ENCODE results near the gene RNF34.
A peak's percentile ranks its signal among the peaks of the same experiment; 100 is the strongest.

The RNF34 gene

GRCh38 chr12:121440768-121441167, 40.9 kb downstream of the RNF34 start:
- H3K9me3 ChIP-seq (ENCODE audit: insufficient read depth, low read depth, low read length): 0 out of 2 replicates have a peak, but pooled peaks cover 6% of the 10 kb centered on the region
- no peaks in the 10 kb centered on the region for H3K4me1 ChIP-seq (ENCODE audit: insufficient read depth, low read length)
- WGBS: 96% methylated on average over 15 of the region's 15 CpGs
- no peak overlapping the region for H3K27ac ChIP-seq (ENCODE audit: low read depth, low read length)
- peaks cover 89% of the 10 kb centered on the region for H3K36me3 ChIP-seq (ENCODE audit: insufficient read depth, low read length)
- H3K27me3 ChIP-seq (ENCODE audit: insufficient read depth, low read length): no peaks in the 10 kb centered on the region
- no peak overlapping the region for H3K4me3 ChIP-seq (ENCODE audit: low read length)
- H3K9ac ChIP-seq (ENCODE audit: low read depth, low read length): no peak overlapping the region

DNA sequence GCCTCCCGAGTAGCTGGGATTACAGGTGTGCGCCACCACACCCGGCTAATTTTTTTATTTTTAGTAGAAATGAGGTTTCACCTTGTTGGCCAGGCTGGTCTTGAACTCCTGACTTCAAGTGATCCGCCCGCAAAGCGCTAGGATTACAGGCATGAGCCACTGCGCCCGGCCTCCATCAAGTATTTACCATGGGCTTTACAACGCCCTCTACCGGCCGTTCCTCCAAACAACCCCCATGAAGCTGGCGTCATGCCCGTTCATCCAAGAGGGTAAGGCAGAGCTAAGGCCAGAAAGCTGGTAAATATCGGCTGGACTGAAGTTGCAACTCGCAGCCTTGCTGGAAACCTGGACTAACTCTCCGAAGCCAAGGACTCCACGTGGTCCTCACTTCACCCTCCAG, 41.6 kb downstream of the RNF34 start:
- Histone ChIP-seq H3K4me1 (ENCODE audit: insufficient read depth, low read length) (no peaks in the 10 kb centered on the region), H3K9ac (ENCODE audit: low read depth, low read length) (no peak overlapping the region), H3K27me3 (ENCODE audit: insufficient read depth, low read length) (no peaks in the 10 kb centered on the region), H3K36me3 (ENCODE audit: insufficient read depth, low read length) (peaks cover 87% of the 10 kb centered on the region), H3K9me3 (ENCODE audit: insufficient read depth, low read depth, low read length) (0 out of 2 replicates have a peak, but pooled peaks cover 6% of the 10 kb centered on the region), H3K4me3 (ENCODE audit: low read length) (no peak overlapping the region), H3K27ac (ENCODE audit: low read depth, low read length) (no peak overlapping the region)
- WGBS: 94% methylated on average over 17 of the region's 17 CpGs

- H3K4me1 ChIP-seq (ENCODE audit: insufficient read depth, low read length): no peaks in the 10 kb centered on the region
- H3K4me3 ChIP-seq (ENCODE audit: low read length): no peak overlapping the region
- H3K9me3 ChIP-seq (ENCODE audit: insufficient read depth, low read depth, low read length): no peaks in the 10 kb centered on the region
- peaks cover 85% of the 10 kb centered on the region for H3K36me3 ChIP-seq (ENCODE audit: insufficient read depth, low read length)
- no peak overlapping the region for H3K9ac ChIP-seq (ENCODE audit: low read depth, low read length)
- H3K27ac ChIP-seq (ENCODE audit: low read depth, low read length): no peak overlapping the region
- H3K27me3 ChIP-seq (ENCODE audit: insufficient read depth, low read length): no peaks in the 10 kb centered on the region
- WGBS: 96% methylated on average over 68 of the region's 68 CpGs
These were observed 42.4 kb downstream of the RNF34 start for GRCh38 chr12:121442028-121442948.

DNA sequence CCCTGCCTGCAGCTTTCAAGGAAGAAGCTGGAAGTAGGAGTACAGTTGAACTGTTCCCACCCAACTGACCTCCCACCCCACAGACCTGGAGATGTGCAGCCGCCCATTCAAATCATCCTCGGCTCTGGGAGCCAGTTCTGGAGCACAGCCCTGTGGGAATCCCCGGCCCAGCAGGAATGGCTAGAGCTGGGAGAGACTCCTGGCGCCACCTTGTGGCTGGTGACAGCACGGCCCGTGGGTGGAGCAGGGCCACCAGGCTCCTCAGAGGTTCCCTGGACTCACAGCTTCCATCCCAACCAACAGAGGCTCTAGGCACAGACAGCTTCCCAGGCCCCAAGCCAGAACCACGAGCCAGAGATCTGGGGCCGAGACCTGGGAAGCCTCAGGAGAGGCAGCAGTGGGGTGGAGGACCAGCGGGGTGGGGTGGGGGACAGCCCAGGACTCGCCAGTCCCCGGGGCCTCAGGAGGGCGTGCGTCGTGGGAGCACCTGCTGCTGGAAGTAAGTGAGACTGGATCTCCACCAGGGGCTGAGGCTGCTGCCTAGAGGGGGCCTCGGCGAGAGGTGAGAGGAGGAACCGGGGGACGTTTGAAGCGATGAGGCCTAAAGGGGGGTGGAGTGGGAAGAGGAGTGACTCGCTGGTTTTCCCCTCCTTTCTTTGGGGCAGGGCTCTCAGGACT, 43.4 kb downstream of the RNF34 start:
- H3K9ac ChIP-seq (ENCODE audit: low read depth, low read length): no peak overlapping the region
- no peak overlapping the region for H3K4me3 ChIP-seq (ENCODE audit: low read length)
- H3K36me3 ChIP-seq (ENCODE audit: insufficient read depth, low read length): peaks cover 81% of the 10 kb centered on the region
- peak overlapping the region; percentile 16; the same call in 1 of the 2 replicates for H3K27ac ChIP-seq (ENCODE audit: low read depth, low read length)
- H3K9me3 ChIP-seq (ENCODE audit: insufficient read depth, low read depth, low read length): no peaks in the 10 kb centered on the region
- no peaks in the 10 kb centered on the region for H3K27me3 ChIP-seq (ENCODE audit: insufficient read depth, low read length)
- 63% methylated on average over 20 of the region's 20 CpGs for WGBS
- H3K4me1 ChIP-seq (ENCODE audit: insufficient read depth, low read length): no peaks in the 10 kb centered on the region

- H3K27ac ChIP-seq (ENCODE audit: low read depth, low read length): no peak overlapping the region
- no peak overlapping the region for H3K9ac ChIP-seq (ENCODE audit: low read depth, low read length)
- H3K4me1 ChIP-seq (ENCODE audit: insufficient read depth, low read length): no peaks in the 10 kb centered on the region
- no peaks in the 10 kb centered on the region for H3K27me3 ChIP-seq (ENCODE audit: insufficient read depth, low read length)
- WGBS: 91% methylated on average over 45 of the region's 45 CpGs
- H3K9me3 ChIP-seq (ENCODE audit: insufficient read depth, low read depth, low read length): no peaks in the 10 kb centered on the region
- H3K4me3 ChIP-seq (ENCODE audit: low read length): no peak overlapping the region
- peaks cover 79% of the 10 kb centered on the region for H3K36me3 ChIP-seq (ENCODE audit: insufficient read depth, low read length)
These were observed 44.3 kb downstream of the RNF34 start for GRCh38 chr12:121443911-121444841.

GRCh38 chr12:121444842-121445202, 44.9 kb downstream of the RNF34 start:
- no peak overlapping the region for H3K27ac ChIP-seq (ENCODE audit: low read depth, low read length)
- no peak overlapping the region for H3K9ac ChIP-seq (ENCODE audit: low read depth, low read length)
- no peaks in the 10 kb centered on the region for H3K27me3 ChIP-seq (ENCODE audit: insufficient read depth, low read length)
- 96% methylated on average over 4 of the region's 4 CpGs for WGBS
- H3K9me3 ChIP-seq (ENCODE audit: insufficient read depth, low read depth, low read length): no peaks in the 10 kb centered on the region
- peaks cover 78% of the 10 kb centered on the region for H3K36me3 ChIP-seq (ENCODE audit: insufficient read depth, low read length)
- no peaks in the 10 kb centered on the region for H3K4me1 ChIP-seq (ENCODE audit: insufficient read depth, low read length)
- no peak overlapping the region for H3K4me3 ChIP-seq (ENCODE audit: low read length)

- no peaks in the 10 kb centered on the region for H3K27me3 ChIP-seq (ENCODE audit: insufficient read depth, low read length)
- H3K27ac ChIP-seq (ENCODE audit: low read depth, low read length): no peak overlapping the region
- H3K36me3 ChIP-seq (ENCODE audit: insufficient read depth, low read length): peaks cover 69% of the 10 kb centered on the region
- H3K4me1 ChIP-seq (ENCODE audit: insufficient read depth, low read length): no peaks in the 10 kb centered on the region
- WGBS: 88% methylated on average over 3 of the region's 3 CpGs
- no peaks in the 10 kb centered on the region for H3K9me3 ChIP-seq (ENCODE audit: insufficient read depth, low read depth, low read length)
- H3K9ac ChIP-seq (ENCODE audit: low read depth, low read length): no peak overlapping the region
- no peak overlapping the region for H3K4me3 ChIP-seq (ENCODE audit: low read length)
These were observed 46.8 kb downstream of the RNF34 start for GRCh38 chr12:121446750-121447149.

DNA sequence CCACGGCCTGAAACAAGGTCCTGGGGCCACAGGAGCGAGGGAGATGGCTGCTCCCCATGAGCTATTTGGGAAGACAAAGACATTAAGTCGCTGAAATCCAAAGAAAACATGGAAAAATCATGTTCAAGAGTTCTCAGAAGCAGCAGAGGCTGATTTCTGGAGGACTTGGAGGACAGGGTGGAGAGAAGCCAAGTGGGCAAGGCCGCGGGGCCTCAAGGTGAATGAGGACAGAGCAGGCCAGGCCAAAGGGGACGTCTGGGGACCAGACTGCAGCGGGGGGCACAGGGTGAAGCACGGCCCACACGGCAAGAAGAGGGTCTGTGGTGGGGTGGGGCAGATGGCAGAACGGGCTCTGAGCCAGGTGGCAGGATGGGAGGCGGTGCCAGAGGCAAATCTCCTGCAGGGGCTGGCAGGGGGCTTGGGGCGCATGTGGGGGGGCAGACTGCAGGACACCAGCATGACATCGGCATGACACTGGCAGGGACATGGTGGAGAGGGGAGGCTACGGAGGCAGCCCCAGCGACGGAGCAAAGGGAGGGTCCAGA, 48.9 kb downstream of the RNF34 start:
- no peaks in the 10 kb centered on the region for H3K4me1 ChIP-seq (ENCODE audit: insufficient read depth, low read length)
- H3K9ac ChIP-seq (ENCODE audit: low read depth, low read length): no peak overlapping the region
- no peak overlapping the region for H3K4me3 ChIP-seq (ENCODE audit: low read length)
- peaks cover 65% of the 10 kb centered on the region for H3K36me3 ChIP-seq (ENCODE audit: insufficient read depth, low read length)
- no peaks in the 10 kb centered on the region for H3K27me3 ChIP-seq (ENCODE audit: insufficient read depth, low read length)
- H3K27ac ChIP-seq (ENCODE audit: low read depth, low read length): no peak overlapping the region
- no peaks in the 10 kb centered on the region for H3K9me3 ChIP-seq (ENCODE audit: insufficient read depth, low read depth, low read length)
- WGBS: 92% methylated on average over 16 of the region's 16 CpGs

DNA sequence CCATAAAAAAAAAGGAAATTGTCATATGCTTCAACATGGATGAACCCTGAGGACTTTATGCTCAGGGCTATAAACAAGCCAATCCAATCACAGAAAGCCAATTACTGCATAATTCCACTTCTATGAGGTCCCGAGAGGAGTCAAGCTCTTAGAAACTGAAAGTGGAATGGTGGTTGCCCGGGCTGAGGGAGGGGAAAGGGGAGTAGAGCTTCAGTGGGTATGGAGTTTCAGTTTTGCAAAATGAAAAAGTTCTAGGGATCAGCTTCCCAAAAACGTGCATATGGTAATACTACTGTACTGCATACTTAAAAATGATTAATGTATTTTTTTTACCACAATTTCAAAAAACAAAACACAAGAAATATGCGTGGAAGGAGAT, 52.0 kb downstream of the RNF34 start:
- Histone ChIP-seq H3K9me3 (ENCODE audit: insufficient read depth, low read depth, low read length) (no peaks in the 10 kb centered on the region), H3K27ac (ENCODE audit: low read depth, low read length) (no peak overlapping the region), H3K36me3 (ENCODE audit: insufficient read depth, low read length) (peaks cover 39% of the 10 kb centered on the region), H3K4me3 (ENCODE audit: low read length) (no peak overlapping the region), H3K9ac (ENCODE audit: low read depth, low read length) (no peak overlapping the region), H3K4me1 (ENCODE audit: insufficient read depth, low read length) (no peaks in the 10 kb centered on the region), H3K27me3 (ENCODE audit: insufficient read depth, low read length) (no peaks in the 10 kb centered on the region)
- WGBS: 97% methylated on average over 4 of the region's 4 CpGs

DNA sequence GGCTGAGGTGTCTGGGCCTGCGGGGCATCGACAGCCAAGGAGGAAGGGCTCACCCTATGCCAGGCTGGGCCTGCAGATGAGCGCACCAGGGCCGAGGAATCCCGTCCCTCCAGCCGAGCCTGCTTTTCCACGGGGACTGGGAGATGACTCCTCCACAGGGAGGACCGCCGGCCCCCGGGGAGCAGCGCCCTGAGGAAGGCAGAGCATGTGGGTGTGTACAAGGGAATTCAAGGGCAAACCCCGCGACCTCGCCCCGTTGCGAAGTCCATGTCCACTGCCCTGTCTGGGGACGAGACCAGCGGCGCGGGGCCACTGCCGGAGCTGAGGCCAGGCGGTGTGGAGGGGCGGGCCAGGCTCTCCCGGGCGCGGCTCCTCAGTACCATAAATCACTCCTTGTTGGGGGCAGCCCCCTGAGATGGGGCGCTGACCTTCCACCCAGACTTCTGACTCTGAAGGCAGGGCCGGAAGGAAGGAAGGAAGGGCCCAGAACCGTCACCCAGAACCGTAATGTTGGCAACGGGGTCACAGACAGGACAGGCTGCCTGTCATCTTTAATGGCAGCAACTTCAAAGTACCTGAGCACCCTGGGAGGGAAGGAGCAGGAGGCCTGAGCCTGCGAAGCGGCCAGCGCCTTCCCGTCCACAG, 52.5 kb downstream of the RNF34 start:
- Histone ChIP-seq H3K9me3 (ENCODE audit: insufficient read depth, low read depth, low read length) (no peaks in the 10 kb centered on the region), H3K4me3 (ENCODE audit: low read length) (no peak overlapping the region), H3K27ac (ENCODE audit: low read depth, low read length) (no peak overlapping the region), H3K27me3 (ENCODE audit: insufficient read depth, low read length) (no peaks in the 10 kb centered on the region), H3K4me1 (ENCODE audit: insufficient read depth, low read length) (no peaks in the 10 kb centered on the region), H3K36me3 (ENCODE audit: insufficient read depth, low read length) (peaks cover 38% of the 10 kb centered on the region), H3K9ac (ENCODE audit: low read depth, low read length) (no peak overlapping the region)
- 96% methylated on average over 35 of the region's 35 CpGs for WGBS
